Mesodermal cell (in vitro differentiated cells): ENCODE results near the gene GABRR2.
"Not testable (repeated sequence)": the region's sequence is repeated elsewhere in the genome, so short reads cannot be mapped to it uniquely, and the experiment has no call there.

Experiments used
- H3K27ac ChIP-seq: 2 replicates; pipeline ENCODE4 v1.7.0; 2013; ENCODE audit warnings: mild to moderate bottlenecking, low read depth, low read length, moderate library complexity; ENCODE audit not compliant: severe bottlenecking
- H3K36me3 ChIP-seq: 2 replicates; pipeline ENCODE4 v1.7.1; 2013; ENCODE audit warnings: mild to moderate bottlenecking, low read length, moderate library complexity; ENCODE audit not compliant: control insufficient read depth, insufficient read depth
- H3K4me1 ChIP-seq: one replicate; pipeline ENCODE4 v1.7.1; 2013; ENCODE audit warnings: mild to moderate bottlenecking, low read length; ENCODE audit not compliant: insufficient read depth, control insufficient read depth, poor library complexity, severe bottlenecking
- H3K4me3 ChIP-seq: 2 replicates; pipeline ENCODE4 v1.7.0; 2013; ENCODE audit warnings: low read length, control low read depth, mild to moderate bottlenecking; ENCODE audit not compliant: insufficient read depth, poor library complexity, severe bottlenecking; ENCODE audit errors: extremely low read depth
- H3K9me3 ChIP-seq: 2 replicates; pipeline ENCODE4 v1.7.1; 2013; ENCODE audit warnings: mild to moderate bottlenecking, low read length, moderate library complexity; ENCODE audit not compliant: control insufficient read depth
- WGBS, 2 experiments: methylation state at CpG; one replicate each; pipeline ENCODE4 v1.1.5; 2013; ENCODE audit warnings: missing lambda C conversion rate in 2 of 2; ENCODE audit not compliant: insufficient coverage in 2 of 2; 5-methylcytosine and 5-hydroxymethylcytosine counted together

Gene GABRR2

DNA sequence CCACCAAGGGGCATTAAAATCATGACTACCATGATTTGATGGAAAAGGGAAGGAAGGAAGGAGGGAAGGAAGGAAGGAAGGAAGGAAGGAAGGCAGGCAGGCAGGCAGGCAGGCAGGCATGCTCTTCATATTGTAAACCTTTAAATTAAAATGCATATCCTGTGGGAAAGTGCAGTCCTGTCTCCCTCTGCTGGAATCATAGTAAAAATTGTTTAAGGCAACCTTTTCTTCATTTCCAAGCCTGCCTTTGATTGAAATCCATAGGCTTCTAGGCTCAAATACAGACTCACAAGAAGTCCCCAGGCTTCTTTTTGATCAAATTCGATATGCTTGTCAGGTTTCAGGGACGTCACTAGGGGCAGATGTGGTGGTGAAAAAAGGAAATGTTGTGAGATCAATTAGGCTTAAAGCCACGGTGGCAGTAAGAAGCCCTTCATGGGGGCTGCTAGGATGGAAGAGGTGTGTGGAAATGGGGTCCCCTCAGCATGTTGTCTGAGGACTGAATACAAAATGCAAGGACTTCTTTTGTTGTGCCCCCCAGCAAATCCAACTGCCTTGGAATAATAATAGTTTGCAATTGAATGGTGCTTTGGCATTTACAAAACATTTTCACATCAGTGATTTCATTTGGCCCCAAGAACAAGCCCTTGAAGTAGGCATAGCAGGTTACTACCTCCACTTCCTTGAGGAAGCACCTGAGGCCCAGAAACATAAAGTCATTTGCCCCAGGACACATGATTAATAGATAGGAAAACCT, 72.3 kb downstream of the GABRR2 start:
- H3K36me3 ChIP-seq = no peaks in the 10 kb centered on the region
- H3K4me1 ChIP-seq = no peaks in the 10 kb centered on the region
- no peak overlapping the region for H3K4me3 ChIP-seq
- WGBS, 2 experiments = 0 to 8% methylated on average over 2 to 3 of the region's 3 CpGs
- no peak overlapping the region for H3K27ac ChIP-seq
- H3K9me3 ChIP-seq = no peaks in the 10 kb centered on the region

- 85% methylated on average over 3 of the region's 3 CpGs; no CpG with 5 or more reads in 1 of the 2 experiments for WGBS, 2 experiments
- H3K4me1 ChIP-seq = no peaks in the 10 kb centered on the region
Measured at GRCh38 chr6:89239338-89239737, 75.8 kb downstream of the GABRR2 start.

DNA sequence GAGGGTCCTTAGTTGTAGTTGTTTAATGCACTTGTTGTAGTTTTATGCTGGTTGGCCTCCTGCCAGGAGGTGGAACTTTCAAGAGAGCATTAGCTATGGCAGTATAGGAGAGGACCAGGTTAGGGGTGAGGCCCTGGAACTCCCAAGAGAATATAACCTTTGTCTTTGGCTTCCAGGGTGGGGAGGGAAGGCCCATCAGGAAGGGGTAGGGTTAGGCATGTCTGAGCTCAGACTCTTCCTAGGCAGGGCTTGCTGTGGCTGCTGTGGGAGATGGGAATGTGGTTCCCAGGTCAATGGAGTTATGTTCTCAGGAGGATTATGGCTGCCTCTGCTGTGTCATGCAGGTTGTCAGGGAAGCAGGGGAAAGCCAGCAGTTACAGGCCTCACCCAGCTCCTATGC, 77.9 kb downstream of the GABRR2 start:
- Histone ChIP-seq H3K9me3 (no peaks in the 10 kb centered on the region), H3K4me3 (no peak overlapping the region), H3K36me3 (no peaks in the 10 kb centered on the region), H3K27ac (no peak overlapping the region), H3K4me1 (no peaks in the 10 kb centered on the region)

More at GRCh38 chr6:89239338-89239737, 75.8 kb downstream of the GABRR2 start:
- no peaks in the 10 kb centered on the region for H3K9me3 ChIP-seq
- H3K36me3 ChIP-seq = no peaks in the 10 kb centered on the region
- no peak overlapping the region for H3K27ac ChIP-seq
- no peak overlapping the region for H3K4me3 ChIP-seq

DNA sequence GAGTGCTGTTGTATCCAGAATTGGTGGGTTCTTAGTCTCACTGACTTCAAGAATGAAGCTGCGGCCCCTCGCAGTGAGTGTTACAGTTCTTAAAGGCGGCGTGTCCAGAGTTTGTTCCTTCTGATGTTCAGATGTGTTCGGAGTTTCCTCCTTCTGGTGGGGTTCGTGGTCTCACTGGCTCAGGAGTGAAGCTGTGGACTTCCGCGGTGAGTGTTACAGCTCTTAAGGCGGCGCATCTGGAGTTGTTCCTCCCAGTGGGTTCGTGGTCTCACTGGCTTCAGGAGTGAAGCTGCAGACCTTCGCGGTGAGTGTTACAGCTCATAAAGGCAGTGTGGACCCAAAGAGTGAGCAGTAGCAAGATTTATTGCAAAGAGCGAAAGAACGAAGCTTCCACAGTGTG, 81.5 kb downstream of the GABRR2 start:
- not testable (repeated sequence) for H3K4me1 ChIP-seq, H3K9me3 ChIP-seq, H3K27ac ChIP-seq, H3K4me3 ChIP-seq, H3K36me3 ChIP-seq
- 97 to 100% methylated on average over 4 to 11 of the region's 15 CpGs for WGBS, 2 experiments

GRCh38 chr6:89222712-89223039, 92.4 kb downstream of the GABRR2 start:
- no peak overlapping the region for H3K27ac ChIP-seq
- no peak overlapping the region for H3K4me3 ChIP-seq
- 90 to 100% methylated on average over 1 to 3 of the region's 4 CpGs for WGBS, 2 experiments
- H3K4me1 ChIP-seq = no peaks in the 10 kb centered on the region
- no peaks in the 10 kb centered on the region for H3K9me3 ChIP-seq
- H3K36me3 ChIP-seq = no peaks in the 10 kb centered on the region

DNA sequence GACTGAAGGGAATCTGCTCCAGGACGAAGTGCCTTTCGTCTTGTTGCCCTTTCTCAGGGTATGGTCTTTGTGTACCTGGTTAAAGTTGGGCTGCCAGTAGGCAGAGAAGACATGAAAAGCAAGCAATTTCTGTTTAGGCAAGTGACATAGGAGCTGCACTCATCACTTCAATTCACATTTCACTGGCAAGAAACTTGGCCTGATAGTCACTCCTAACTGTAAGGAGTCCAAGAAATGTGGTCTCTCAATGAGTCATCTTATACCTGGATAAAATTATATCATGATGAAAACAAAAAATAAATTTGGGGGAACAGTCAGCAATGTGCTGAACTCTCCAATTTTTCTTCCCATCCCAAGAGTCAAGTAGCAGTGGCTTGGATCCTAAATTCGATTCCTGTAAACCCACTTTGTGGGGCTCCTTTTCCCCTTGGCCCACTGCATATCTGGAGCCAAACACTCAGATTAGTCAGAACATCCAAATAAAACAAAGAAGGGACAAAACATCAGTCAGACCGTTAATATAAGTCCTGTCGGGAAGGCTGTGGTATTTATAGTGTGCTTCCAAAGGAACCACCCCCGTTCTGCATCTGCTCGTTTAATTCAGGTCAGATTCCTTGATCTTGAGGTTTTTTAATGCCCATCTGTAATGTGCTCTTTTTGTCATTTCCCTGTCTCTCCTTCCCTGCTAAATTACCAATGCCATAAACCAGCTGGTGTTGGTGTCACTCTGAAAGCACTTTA, 93.0 kb downstream of the GABRR2 start:
- Histone ChIP-seq H3K4me3 (no peak overlapping the region), H3K9me3 (no peaks in the 10 kb centered on the region), H3K36me3 (no peaks in the 10 kb centered on the region), H3K4me1 (no peaks in the 10 kb centered on the region), H3K27ac (no peak overlapping the region)
- WGBS, 2 experiments = 83 to 87% methylated on average over 5 of the region's 7 CpGs

DNA sequence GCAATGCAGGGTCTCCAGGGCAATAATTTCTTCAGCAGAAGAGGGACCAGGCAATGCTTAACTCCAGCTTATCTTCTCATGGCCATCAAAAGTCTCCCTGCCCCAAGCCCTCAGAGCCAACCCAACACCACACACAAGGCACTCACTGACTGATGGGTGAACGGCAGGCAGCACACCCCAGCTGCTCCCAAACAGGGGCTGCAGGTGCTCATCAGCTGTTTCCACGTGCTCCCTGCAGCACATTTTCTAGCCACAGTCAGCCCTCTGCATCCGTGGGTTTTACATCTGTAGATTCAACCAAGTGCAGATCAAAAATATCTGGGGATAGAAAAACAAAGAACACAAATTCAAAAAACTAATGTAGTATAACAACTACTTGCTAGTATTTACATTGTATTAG, 94.0 kb downstream of the GABRR2 start:
- Histone ChIP-seq H3K4me1 (no peaks in the 10 kb centered on the region), H3K4me3 (no peak overlapping the region), H3K27ac (no peak overlapping the region), H3K36me3 (no peaks in the 10 kb centered on the region), H3K9me3 (no peaks in the 10 kb centered on the region)
- 88 to 100% methylated on average over 1 of the region's 3 CpGs for WGBS, 2 experiments

GRCh38 chr6:89217299-89217910, 97.7 kb downstream of the GABRR2 start, which contains the start of gene GABRR1:
Gene GABRR1 (minus strand): TSS chr6:89217358. CDS start chr6:89217322, 36 bp downstream.
- H3K27ac ChIP-seq = no peak within 1 kb of the TSS
- WGBS, 2 experiments = 91% methylated on average over 8 to 9 of the region's 10 CpGs
- H3K36me3 ChIP-seq = no peaks in the 10 kb centered on the region
- H3K4me1 ChIP-seq = no peaks in the 10 kb centered on the region
- H3K9me3 ChIP-seq = no peaks in the 10 kb centered on the region
- H3K4me3 ChIP-seq = no peak within 1 kb of the TSS

DNA sequence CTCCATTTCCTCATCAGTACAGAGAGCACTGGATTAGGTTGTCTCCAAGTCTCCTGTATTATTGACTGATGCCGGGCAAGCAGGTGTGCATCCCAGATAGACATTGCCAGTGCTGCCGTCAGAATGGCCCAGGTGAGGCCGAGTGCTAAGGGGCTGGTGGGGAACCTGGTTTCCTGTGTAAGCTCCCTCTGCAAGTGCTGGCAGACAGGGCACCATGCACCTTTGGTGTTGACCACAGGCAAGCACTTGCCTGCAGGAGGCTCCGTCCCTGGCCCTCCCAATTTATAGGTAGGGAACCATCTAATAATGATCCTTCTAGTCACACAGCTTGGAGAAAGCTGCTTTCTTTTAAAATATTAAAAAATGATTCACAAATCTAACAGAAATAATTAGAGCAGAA, 98.7 kb downstream of the GABRR2 start:
- H3K27ac ChIP-seq = no peak overlapping the region
- H3K4me1 ChIP-seq = no peaks in the 10 kb centered on the region
- H3K4me3 ChIP-seq = no peak overlapping the region
- no peaks in the 10 kb centered on the region for H3K36me3 ChIP-seq
- no peaks in the 10 kb centered on the region for H3K9me3 ChIP-seq
- WGBS, 2 experiments = 88 to 93% methylated on average over 3 of the region's 4 CpGs

GRCh38 chr6:89215391-89215790, 99.7 kb downstream of the GABRR2 start:
- H3K36me3 ChIP-seq = no peaks in the 10 kb centered on the region
- no peaks in the 10 kb centered on the region for H3K9me3 ChIP-seq
- H3K4me1 ChIP-seq = no peaks in the 10 kb centered on the region
- no peak overlapping the region for H3K27ac ChIP-seq
- H3K4me3 ChIP-seq = no peak overlapping the region

GRCh38 chr6:89214197-89214596, 100.9 kb downstream of the GABRR2 start:
- no peaks in the 10 kb centered on the region for H3K4me1 ChIP-seq
- H3K4me3 ChIP-seq = no peak overlapping the region
- no peak overlapping the region for H3K27ac ChIP-seq
- no peaks in the 10 kb centered on the region for H3K36me3 ChIP-seq
- no peaks in the 10 kb centered on the region for H3K9me3 ChIP-seq
